Activated T-helper 1 cell treated with anti-CD3 and anti-CD28 coated beads, Interleukin-12 subunit alpha, Interleukin-12 subunit beta, Interleukin-2, Interleukin-4 antibody, amounts not matched to agents 30 ng/mL and 10 ng/mL and 1 ng/mL, durations not matched to agents 14 hours and 24 hours and 36 hours (primary cell): Measurements from ENCODE around the gene TTLL5. TPM values are rescaled to one million over a fixed set of nuclear protein-coding genes. Genes with fewer than 3 reads are reported as not detected.

Source experiments
- DNase-seq: peaks from one replicate; pipeline ENCODE4 v3.0.0; 2021; ENCODE audit warnings: low spot score
- H3K27ac Mint-ChIP-seq: one replicate; pipeline ENCODE4 v1.8.0; 2021; ENCODE audit warnings: mild to moderate bottlenecking, mixed read lengths
- H3K27me3 Mint-ChIP-seq: one replicate; pipeline ENCODE4 v1.8.0; 2022; ENCODE audit warnings: mild to moderate bottlenecking, moderate library complexity, mixed read lengths; ENCODE audit not compliant: insufficient read depth
- H3K36me3 Mint-ChIP-seq: one replicate; pipeline ENCODE4 v1.8.0; 2021; ENCODE audit warnings: low read depth, mixed read lengths
- H3K4me1 Mint-ChIP-seq: one replicate; pipeline ENCODE4 v1.8.0; 2021; ENCODE audit warnings: low read depth, mixed read lengths
- H3K4me3 Mint-ChIP-seq: one replicate; pipeline ENCODE4 v1.8.0; 2021; ENCODE audit warnings: mild to moderate bottlenecking, moderate library complexity, mixed read lengths
- H3K9me3 Mint-ChIP-seq: one replicate; pipeline ENCODE4 v1.8.0; 2021; ENCODE audit warnings: mixed read lengths
- intact Hi-C: fragments of 100-400 bp; cut with micrococcal nuclease; formaldehyde crosslinking; loops from one replicate; pipeline ENCODE4 v1.15.1; 2024
- total RNA-seq: library from RNA; stranded (reverse); gene quantifications from 2 replicates; pipeline ENCODE4 v1.2.3, GENCODE V29; 2022

The TTLL5 gene, protein sequence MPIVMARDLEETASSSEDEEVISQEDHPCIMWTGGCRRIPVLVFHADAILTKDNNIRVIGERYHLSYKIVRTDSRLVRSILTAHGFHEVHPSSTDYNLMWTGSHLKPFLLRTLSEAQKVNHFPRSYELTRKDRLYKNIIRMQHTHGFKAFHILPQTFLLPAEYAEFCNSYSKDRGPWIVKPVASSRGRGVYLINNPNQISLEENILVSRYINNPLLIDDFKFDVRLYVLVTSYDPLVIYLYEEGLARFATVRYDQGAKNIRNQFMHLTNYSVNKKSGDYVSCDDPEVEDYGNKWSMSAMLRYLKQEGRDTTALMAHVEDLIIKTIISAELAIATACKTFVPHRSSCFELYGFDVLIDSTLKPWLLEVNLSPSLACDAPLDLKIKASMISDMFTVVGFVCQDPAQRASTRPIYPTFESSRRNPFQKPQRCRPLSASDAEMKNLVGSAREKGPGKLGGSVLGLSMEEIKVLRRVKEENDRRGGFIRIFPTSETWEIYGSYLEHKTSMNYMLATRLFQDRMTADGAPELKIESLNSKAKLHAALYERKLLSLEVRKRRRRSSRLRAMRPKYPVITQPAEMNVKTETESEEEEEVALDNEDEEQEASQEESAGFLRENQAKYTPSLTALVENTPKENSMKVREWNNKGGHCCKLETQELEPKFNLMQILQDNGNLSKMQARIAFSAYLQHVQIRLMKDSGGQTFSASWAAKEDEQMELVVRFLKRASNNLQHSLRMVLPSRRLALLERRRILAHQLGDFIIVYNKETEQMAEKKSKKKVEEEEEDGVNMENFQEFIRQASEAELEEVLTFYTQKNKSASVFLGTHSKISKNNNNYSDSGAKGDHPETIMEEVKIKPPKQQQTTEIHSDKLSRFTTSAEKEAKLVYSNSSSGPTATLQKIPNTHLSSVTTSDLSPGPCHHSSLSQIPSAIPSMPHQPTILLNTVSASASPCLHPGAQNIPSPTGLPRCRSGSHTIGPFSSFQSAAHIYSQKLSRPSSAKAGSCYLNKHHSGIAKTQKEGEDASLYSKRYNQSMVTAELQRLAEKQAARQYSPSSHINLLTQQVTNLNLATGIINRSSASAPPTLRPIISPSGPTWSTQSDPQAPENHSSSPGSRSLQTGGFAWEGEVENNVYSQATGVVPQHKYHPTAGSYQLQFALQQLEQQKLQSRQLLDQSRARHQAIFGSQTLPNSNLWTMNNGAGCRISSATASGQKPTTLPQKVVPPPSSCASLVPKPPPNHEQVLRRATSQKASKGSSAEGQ (N-terminal part only)
- 36.2 and 39.0 TPM in 2 replicates for total RNA-seq

GRCh38 chr14:75660630-75661498 is at the start of gene TTLL5, which contains the start of gene ERG28:
Gene TTLL5 (plus strand): TSS chr14:75661246. CDS start chr14:75663150, 1,904 bp downstream.
Gene ERG28 (minus strand): TSS chr14:75660876. CDS start chr14:75657502, 3,374 bp downstream.
- Mint-ChIP-seq H3K36me3 (peaks cover 7% of the 10 kb centered on the region), H3K27ac (peak within 1 kb of the TSS; percentile 94), H3K4me1 (peaks cover 38% of the 10 kb centered on the region), H3K9me3 (no peaks in the 10 kb centered on the region), H3K27me3 (no peaks in the 10 kb centered on the region), H3K4me3 (peak within 1 kb of the TSS; percentile 100)
- DNase-seq, result peak; percentile 97
- intact Hi-C loops, result loop anchor here (1.0 to 5.0 kb wide), 8 partner anchors 118 to 1168 kb away; partner anchors contain the start of genes AREL1, BATF, FCF1 and GPATCH2L

DNA sequence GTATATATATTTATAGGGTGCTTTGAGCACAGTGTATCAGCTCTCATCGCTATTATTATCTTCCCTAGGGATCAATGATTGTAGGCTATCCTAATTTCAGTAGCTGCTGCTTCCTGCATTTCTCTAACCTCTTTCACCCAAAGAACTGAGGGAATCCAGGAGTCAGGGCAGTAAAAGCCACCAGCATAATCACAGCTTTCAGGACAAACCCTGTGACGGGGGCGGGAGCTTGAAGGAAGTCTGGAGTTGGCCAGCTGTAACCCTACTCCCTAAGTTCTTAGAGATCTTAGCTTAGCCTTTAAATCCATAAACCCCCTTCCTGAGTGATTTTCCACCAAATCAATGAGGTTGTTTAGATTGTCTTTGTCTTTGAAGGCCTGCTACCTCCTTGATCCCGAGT is 48.9 kb upstream of the TTLL5 start:
- Mint-ChIP-seq H3K9me3 (peaks cover 29% of the 10 kb centered on the region), H3K27ac (no peak overlapping the region), H3K27me3 (peaks cover 2% of the 10 kb centered on the region), H3K36me3 (no peaks in the 10 kb centered on the region), H3K4me1 (no peaks in the 10 kb centered on the region), H3K4me3 (no peak overlapping the region)
- DNase-seq, result no peak
- intact Hi-C loops, result no loop called here

DNA sequence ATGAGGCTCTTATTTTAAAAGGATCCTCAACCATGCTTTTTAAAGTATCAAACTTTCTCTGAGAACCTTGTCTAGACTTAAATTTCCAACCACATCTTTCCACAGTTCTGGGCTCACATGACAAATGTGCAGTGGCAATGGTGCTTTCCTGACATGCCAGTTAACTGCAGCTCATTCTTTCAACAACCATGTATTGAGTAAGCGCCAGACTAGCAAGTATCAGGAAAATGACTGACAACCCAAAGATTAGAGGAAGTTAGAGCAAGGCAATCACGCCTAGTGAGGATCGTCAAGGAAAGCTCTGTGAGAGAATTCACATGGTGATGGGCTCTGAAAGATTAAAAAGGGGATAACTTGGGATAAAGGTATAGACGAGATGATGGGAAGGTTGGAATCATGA is 46.9 kb upstream of the TTLL5 start:
- intact Hi-C loops, result no loop called here
- H3K27me3 Mint-ChIP-seq, result peaks cover 2% of the 10 kb centered on the region
- no peaks in the 10 kb centered on the region for H3K36me3 Mint-ChIP-seq
- H3K27ac Mint-ChIP-seq, result no peak overlapping the region
- DNase-seq, result no peak
- H3K9me3 Mint-ChIP-seq, result peaks cover 16% of the 10 kb centered on the region
- no peak overlapping the region for H3K4me3 Mint-ChIP-seq
- H3K4me1 Mint-ChIP-seq, result no peaks in the 10 kb centered on the region

DNA sequence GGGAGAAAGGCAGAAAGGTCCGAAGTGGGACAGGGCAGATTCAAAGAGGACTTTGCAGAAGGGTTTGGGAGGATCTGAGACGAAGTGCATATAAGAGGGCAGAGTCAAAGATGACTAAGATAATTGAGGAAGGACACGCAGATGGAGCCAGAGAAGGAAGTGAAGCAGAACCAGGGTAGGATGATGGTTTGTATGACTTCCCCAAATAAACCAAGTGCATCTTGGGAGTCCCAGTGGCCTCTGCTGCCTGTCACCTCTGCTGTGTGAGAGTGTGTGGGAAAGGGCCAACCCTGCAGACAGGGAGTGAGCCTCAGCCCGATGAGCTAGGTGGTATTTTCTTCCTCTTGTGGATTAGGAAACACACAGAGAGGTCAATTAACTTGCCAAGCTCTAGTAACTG is 45.8 kb upstream of the TTLL5 start:
- Mint-ChIP-seq H3K9me3 (peaks cover 12% of the 10 kb centered on the region), H3K36me3 (no peaks in the 10 kb centered on the region), H3K27me3 (peaks cover 2% of the 10 kb centered on the region), H3K4me3 (no peak overlapping the region), H3K27ac (no peak overlapping the region), H3K4me1 (no peaks in the 10 kb centered on the region)
- no peak for DNase-seq
- intact Hi-C loops, result no loop called here

DNA sequence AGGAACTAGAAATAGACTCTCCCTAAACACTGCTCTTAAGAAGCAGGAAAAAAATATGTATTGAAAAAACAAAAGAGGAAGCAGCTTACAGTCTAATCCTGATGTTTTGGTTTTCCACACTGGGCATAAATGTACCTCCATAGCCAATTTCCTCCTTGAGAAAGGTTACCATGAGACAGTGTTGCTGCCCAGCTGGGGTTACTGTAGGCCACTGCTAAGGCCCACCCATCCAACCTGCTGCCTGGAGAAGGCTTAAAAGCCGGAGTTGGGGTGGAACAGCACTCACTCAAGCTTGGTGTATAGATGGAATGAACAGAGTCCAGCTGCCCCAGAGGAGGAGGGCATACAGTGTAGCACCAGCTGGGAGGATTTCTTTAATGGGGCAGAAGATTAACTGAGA is 41.5 kb upstream of the TTLL5 start:
- Mint-ChIP-seq H3K9me3 (peaks cover under 1% of the 10 kb centered on the region), H3K27me3 (no peaks in the 10 kb centered on the region), H3K36me3 (no peaks in the 10 kb centered on the region), H3K27ac (no peak overlapping the region), H3K4me1 (no peaks in the 10 kb centered on the region), H3K4me3 (no peak overlapping the region)
- DNase-seq, result no peak
- intact Hi-C loops, result no loop called here

DNA sequence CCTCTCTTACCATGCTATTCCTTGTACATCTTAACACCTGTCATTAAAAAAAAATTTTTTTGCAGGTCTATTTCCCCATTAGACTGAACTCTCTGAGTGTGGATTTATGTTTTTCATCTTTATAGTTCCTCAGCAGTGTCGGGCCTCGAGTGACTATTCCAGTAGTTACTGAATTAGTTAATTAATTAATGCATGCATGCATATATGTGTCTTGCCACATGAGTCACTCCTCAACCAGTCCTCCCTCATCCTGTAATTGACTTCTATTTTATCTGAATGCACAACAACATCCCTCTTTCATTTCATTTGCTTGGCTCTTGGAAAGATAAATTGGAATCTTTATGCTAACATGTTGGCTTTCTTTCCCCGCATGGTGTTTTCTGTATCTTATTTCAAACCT is 36.0 kb upstream of the TTLL5 start:
- Mint-ChIP-seq H3K27me3 (peaks cover 2% of the 10 kb centered on the region), H3K27ac (no peak overlapping the region), H3K9me3 (no peaks in the 10 kb centered on the region), H3K4me3 (no peak overlapping the region), H3K36me3 (no peaks in the 10 kb centered on the region), H3K4me1 (no peaks in the 10 kb centered on the region)
- DNase-seq, result no peak
- intact Hi-C loops, result no loop called here

DNA sequence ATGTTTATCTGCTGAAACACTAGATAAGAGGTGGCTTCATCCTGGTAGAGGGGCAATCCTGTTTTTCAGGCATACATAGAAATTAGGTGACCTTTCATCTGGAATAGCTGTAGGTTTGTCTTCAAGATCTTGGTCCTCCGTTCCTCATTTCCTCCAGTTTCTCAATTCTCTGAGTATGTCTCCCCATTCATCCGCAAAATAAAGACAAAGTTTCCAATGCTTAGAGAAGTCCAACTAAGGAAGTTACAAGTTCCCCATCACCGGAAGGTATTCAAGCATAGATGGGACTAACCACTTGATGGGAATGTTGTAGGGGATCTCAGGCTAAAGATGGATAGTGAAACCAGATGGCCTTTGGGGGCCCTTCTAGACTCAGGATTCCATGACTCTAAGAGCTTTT is 34.6 kb upstream of the TTLL5 start:
- intact Hi-C loops, result no loop called here
- no peak overlapping the region for H3K27ac Mint-ChIP-seq
- no peaks in the 10 kb centered on the region for H3K36me3 Mint-ChIP-seq
- H3K4me1 Mint-ChIP-seq, result no peaks in the 10 kb centered on the region
- no peak for DNase-seq
- H3K4me3 Mint-ChIP-seq, result no peak overlapping the region
- H3K9me3 Mint-ChIP-seq, result no peaks in the 10 kb centered on the region
- peaks cover 2% of the 10 kb centered on the region for H3K27me3 Mint-ChIP-seq

- Mint-ChIP-seq H3K27me3 (peaks cover 2% of the 10 kb centered on the region), H3K9me3 (no peaks in the 10 kb centered on the region)
These were observed 34.2 kb upstream of the TTLL5 start for GRCh38 chr14:75626863-75627262.

DNA sequence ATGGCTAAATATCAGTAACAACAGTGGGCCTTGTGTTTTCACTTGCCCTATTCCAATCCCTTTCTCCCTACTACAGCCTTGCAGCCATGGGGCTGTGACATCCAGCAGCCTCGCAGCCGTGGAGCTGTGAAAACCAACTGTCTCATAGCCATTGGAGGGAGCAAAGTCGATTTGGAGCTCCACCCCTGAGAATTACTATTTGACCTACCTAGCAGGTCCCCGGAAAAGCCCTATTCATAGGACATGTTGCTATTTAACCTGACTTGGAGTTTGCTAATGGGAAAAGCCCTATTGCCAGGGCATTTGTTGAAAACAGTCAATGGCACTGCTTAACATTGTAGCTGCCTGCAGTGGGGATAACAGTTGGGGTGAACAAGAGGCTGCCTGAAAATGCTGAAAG is 33.6 kb upstream of the TTLL5 start:
- Mint-ChIP-seq H3K4me1 (no peaks in the 10 kb centered on the region), H3K4me3 (no peak overlapping the region), H3K27me3 (peaks cover 2% of the 10 kb centered on the region), H3K9me3 (no peaks in the 10 kb centered on the region), H3K36me3 (no peaks in the 10 kb centered on the region), H3K27ac (no peak overlapping the region)
- intact Hi-C loops, result no loop called here
- DNase-seq, result no peak

More at GRCh38 chr14:75626863-75627262, 34.2 kb upstream of the TTLL5 start:
- no peak overlapping the region for H3K27ac Mint-ChIP-seq
- H3K36me3 Mint-ChIP-seq, result no peaks in the 10 kb centered on the region
- no peak overlapping the region for H3K4me3 Mint-ChIP-seq
- H3K4me1 Mint-ChIP-seq, result no peaks in the 10 kb centered on the region
- no peak for DNase-seq
- intact Hi-C loops, result no loop called here

DNA sequence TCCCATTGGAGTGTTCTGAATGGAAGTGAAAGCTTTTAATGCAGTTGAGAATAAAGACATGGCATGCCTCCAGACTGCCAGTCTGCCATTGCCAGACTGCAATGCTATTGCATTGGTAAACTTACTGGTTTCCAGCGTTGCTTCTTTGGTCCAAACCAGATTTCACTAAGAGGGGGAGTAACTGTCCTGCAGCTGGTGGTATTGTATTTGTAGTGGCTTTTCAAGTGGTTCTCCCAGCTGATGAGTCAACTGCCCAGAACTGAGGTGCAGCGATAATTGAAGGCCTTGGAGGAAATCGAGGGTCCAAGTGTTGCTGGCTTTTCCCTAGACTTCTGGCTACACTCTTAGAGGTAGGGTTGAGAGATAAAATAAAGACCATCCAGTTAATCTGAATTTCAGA is 32.2 kb upstream of the TTLL5 start:
- H3K27ac Mint-ChIP-seq, result no peak overlapping the region
- intact Hi-C loops, result no loop called here
- DNase-seq, result no peak
- peaks cover 2% of the 10 kb centered on the region for H3K27me3 Mint-ChIP-seq
- no peaks in the 10 kb centered on the region for H3K36me3 Mint-ChIP-seq
- H3K9me3 Mint-ChIP-seq, result no peaks in the 10 kb centered on the region
- H3K4me1 Mint-ChIP-seq, result no peaks in the 10 kb centered on the region
- no peak overlapping the region for H3K4me3 Mint-ChIP-seq

- Mint-ChIP-seq H3K36me3 (no peaks in the 10 kb centered on the region), H3K9me3 (no peaks in the 10 kb centered on the region), H3K27me3 (peaks cover 2% of the 10 kb centered on the region), H3K4me1 (no peaks in the 10 kb centered on the region), H3K27ac (no peak overlapping the region), H3K4me3 (no peak overlapping the region)
- no peak for DNase-seq
- intact Hi-C loops, result no loop called here
These were observed 30.2 kb upstream of the TTLL5 start for GRCh38 chr14:75630695-75631452.
